ENCODE measurements around the gene SLC6A17. TPM values are rescaled to one million over a fixed set of nuclear protein-coding genes. Genes with fewer than 3 reads are reported as not detected.

SLC6A17 gene
- total RNA-seq, 6 experiments from 2014 or later: not detected

GRCh38 chr1:110215621-110216515, 65.6 kb downstream of the SLC6A17 start:
- Histone ChIP-seq H3K27me3 (peaks cover 0 to 3% of the 10 kb centered on the region in 2 donors), H3K27ac (no peak overlapping the region), H3K4me1 (peaks cover 0 to 13% (median 0%) of the 10 kb centered on the region in 4 donors), H3K4me3 (no peak overlapping the region), H3K36me3 (no peaks in the 10 kb centered on the region), H3K9me3 (no peaks in the 10 kb centered on the region)
- ATAC-seq (peak in 1 of 4 donors; percentile 4), DNase-seq (no peak)
- TF ChIP-seq POLR2A (IDR thresholded peaks at IDR 0.05) (no peak), CTCF (IDR thresholded peaks at IDR 0.05) (no peak)
- intact Hi-C loops (cut with DNase I): no loop called here
- 60% methylated on average over 3 of the region's 7 CpGs for WGBS (ENCODE audit: insufficient coverage, low coverage, low lambda C conversion rate, missing lambda C conversion rate)

- Histone ChIP-seq H3K27me3 (no peaks in the 10 kb centered on the region), H3K4me3 (no peak overlapping the region), H3K9me3 (no peaks in the 10 kb centered on the region), H3K36me3 (no peaks in the 10 kb centered on the region), H3K4me1 (peaks cover 0 to 7% (median 0%) of the 10 kb centered on the region in 4 donors), H3K27ac (no peak overlapping the region)
- ATAC-seq (no peak), DNase-seq (no peak)
- intact Hi-C loops (cut with DNase I): no loop called here
- TF ChIP-seq CTCF (IDR thresholded peaks at IDR 0.05) (no peak), POLR2A (IDR thresholded peaks at IDR 0.05) (no peak)
- 73% methylated on average over 5 of the region's 6 CpGs for WGBS (ENCODE audit: insufficient coverage, low coverage, low lambda C conversion rate, missing lambda C conversion rate)
Measured at GRCh38 chr1:110216844-110217444, 66.7 kb downstream of the SLC6A17 start.

- DNase-seq: no peak
- peaks cover 0 to 7% (median 0%) of the 10 kb centered on the region in 4 donors for H3K4me1 ChIP-seq
- H3K27me3 ChIP-seq: no peaks in the 10 kb centered on the region
- H3K36me3 ChIP-seq: no peaks in the 10 kb centered on the region
- H3K27ac ChIP-seq: no peak overlapping the region
- ATAC-seq: no peak
- TF ChIP-seq CTCF (IDR thresholded peaks at IDR 0.05): no peak
- no peak for TF ChIP-seq POLR2A (IDR thresholded peaks at IDR 0.05)
- H3K9me3 ChIP-seq: no peaks in the 10 kb centered on the region
- no peak overlapping the region for H3K4me3 ChIP-seq
- 86% methylated on average over 4 of the region's 5 CpGs for WGBS (ENCODE audit: insufficient coverage, low coverage, low lambda C conversion rate, missing lambda C conversion rate)
- intact Hi-C loops (cut with DNase I): no loop called here
Measured at GRCh38 chr1:110218137-110218536, 67.8 kb downstream of the SLC6A17 start.

- Histone ChIP-seq H3K27me3 (no peaks in the 10 kb centered on the region), H3K4me1 (peaks cover 0 to 7% (median 0%) of the 10 kb centered on the region in 4 donors), H3K4me3 (no peak overlapping the region), H3K27ac (no peak overlapping the region), H3K9me3 (no peaks in the 10 kb centered on the region), H3K36me3 (no peaks in the 10 kb centered on the region)
- intact Hi-C loops (cut with DNase I): no loop called here
- no peak for TF ChIP-seq CTCF (IDR thresholded peaks at IDR 0.05)
- no peak for TF ChIP-seq POLR2A (IDR thresholded peaks at IDR 0.05)
- WGBS (ENCODE audit: insufficient coverage, low coverage, low lambda C conversion rate, missing lambda C conversion rate): 100% methylated on average over 1 of the region's 4 CpGs
- ATAC-seq (no peak), DNase-seq (no peak)
Measured at GRCh38 chr1:110218739-110219138, 68.4 kb downstream of the SLC6A17 start.

All from right lobe of liver (tissue), 6 donors.